Neural crest cell (in vitro differentiated cells): ENCODE measurements around the gene OMA1. TPM values are rescaled to one million over a fixed set of nuclear protein-coding genes. Genes with fewer than 3 reads are reported as not detected.
A peak's percentile ranks its signal among the peaks of the same experiment; 100 is the strongest.

Experiments used
- DNase-seq: peaks from one replicate; pipeline ENCODE4 v3.0.0; 2021; ENCODE audit warnings: low read depth, mixed read lengths, low spot score
- H3K27ac Mint-ChIP-seq: one replicate; pipeline ENCODE4 v1.8.0; 2021; ENCODE audit warnings: mild to moderate bottlenecking, mixed read lengths; ENCODE audit not compliant: unreplicated experiment
- H3K27me3 Mint-ChIP-seq: 2 replicates; pipeline ENCODE4 v1.8.0; 2021; ENCODE audit warnings: low read depth, mild to moderate bottlenecking, mixed read lengths
- H3K36me3 Mint-ChIP-seq: 2 replicates; pipeline ENCODE4 v1.8.0; 2021; ENCODE audit warnings: low read depth, mild to moderate bottlenecking, mixed read lengths
- H3K4me1 Mint-ChIP-seq: 2 replicates; pipeline ENCODE4 v1.8.0; 2021; ENCODE audit warnings: mixed read lengths
- H3K4me3 Mint-ChIP-seq: one replicate; pipeline ENCODE4 v1.8.0; 2021; ENCODE audit warnings: mild to moderate bottlenecking, mixed read lengths
- H3K9me3 Mint-ChIP-seq: 2 replicates; pipeline ENCODE4 v1.8.0; 2021; ENCODE audit warnings: mixed read lengths
- CTCF ChIP-seq: fragments of 200-600 bp; sonication (generic); conservative IDR thresholded peaks from 2 replicates; pipeline ENCODE4 v1.5.0; 2021; ENCODE audit warnings: antibody characterized with exemption, mild to moderate bottlenecking
- total RNA-seq: library from RNA; stranded (reverse); gene quantifications from 2 replicates; pipeline ENCODE4 v1.2.1, GENCODE V29; 2021

OMA1 gene
- total RNA-seq, 1 donor from 2014 or later = 8.1 TPM

DNA sequence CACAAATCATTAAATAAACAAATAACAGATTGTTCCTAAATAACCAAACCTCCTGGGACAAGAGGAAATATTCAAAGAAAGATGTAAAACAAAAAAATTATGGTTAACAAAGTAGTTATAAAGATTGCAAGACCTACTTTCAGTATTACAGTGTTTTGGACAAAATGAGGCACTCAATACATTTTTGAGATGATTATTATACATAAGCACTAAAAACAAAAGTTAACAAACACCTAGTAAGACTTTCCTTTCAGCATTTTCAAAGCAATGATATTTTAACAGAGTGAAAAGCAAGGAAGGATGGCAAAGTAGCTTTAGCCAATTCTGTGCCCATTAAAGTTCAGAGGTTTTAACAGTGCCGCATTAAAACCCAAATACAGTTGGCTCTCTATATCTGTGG, 17.2 kb downstream of the OMA1 start:
- TF ChIP-seq CTCF = no peak
- Mint-ChIP-seq H3K9me3 (no peaks in the 10 kb centered on the region), H3K27me3 (no peaks in the 10 kb centered on the region)

DNA sequence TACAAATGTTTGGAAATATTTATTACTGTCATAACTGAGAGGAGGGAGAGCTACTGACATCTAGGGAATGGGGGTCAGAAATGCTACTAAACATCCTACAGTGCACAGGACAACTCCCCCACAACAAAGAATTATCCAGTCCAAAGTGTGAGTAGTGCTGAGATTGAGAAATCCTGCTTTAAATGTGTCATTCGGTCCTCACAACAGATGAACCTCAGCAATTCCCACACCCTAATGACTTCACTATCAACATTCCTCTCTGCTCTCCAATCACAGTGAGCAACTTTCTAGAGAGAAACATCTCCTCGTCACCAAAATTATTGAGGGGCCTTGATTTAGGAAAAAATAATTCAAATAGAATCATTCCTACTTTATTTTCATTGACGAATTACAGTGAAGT, 18.0 kb downstream of the OMA1 start:
- no peak overlapping the region for H3K4me3 Mint-ChIP-seq
- H3K9me3 Mint-ChIP-seq = no peaks in the 10 kb centered on the region
- DNase-seq = no peak
- H3K4me1 Mint-ChIP-seq = no peaks in the 10 kb centered on the region
- no peak for TF ChIP-seq CTCF
- no peaks in the 10 kb centered on the region for H3K27me3 Mint-ChIP-seq
- H3K27ac Mint-ChIP-seq = no peak overlapping the region
- H3K36me3 Mint-ChIP-seq = no peaks in the 10 kb centered on the region

More for the DNA sequence above, 17.2 kb downstream of the OMA1 start:
- Mint-ChIP-seq H3K27ac (no peak overlapping the region), H3K4me3 (no peak overlapping the region), H3K4me1 (no peaks in the 10 kb centered on the region), H3K36me3 (no peaks in the 10 kb centered on the region)
- DNase-seq = no peak

- no peak for DNase-seq
- no peak overlapping the region for H3K27ac Mint-ChIP-seq
- H3K4me3 Mint-ChIP-seq = no peak overlapping the region
- TF ChIP-seq CTCF = no peak
- H3K27me3 Mint-ChIP-seq = no peaks in the 10 kb centered on the region
- no peaks in the 10 kb centered on the region for H3K9me3 Mint-ChIP-seq
- H3K36me3 Mint-ChIP-seq = no peaks in the 10 kb centered on the region
- H3K4me1 Mint-ChIP-seq = no peaks in the 10 kb centered on the region
Observed at GRCh38 chr1:58524353-58524945, 22.1 kb downstream of the OMA1 start.

DNA sequence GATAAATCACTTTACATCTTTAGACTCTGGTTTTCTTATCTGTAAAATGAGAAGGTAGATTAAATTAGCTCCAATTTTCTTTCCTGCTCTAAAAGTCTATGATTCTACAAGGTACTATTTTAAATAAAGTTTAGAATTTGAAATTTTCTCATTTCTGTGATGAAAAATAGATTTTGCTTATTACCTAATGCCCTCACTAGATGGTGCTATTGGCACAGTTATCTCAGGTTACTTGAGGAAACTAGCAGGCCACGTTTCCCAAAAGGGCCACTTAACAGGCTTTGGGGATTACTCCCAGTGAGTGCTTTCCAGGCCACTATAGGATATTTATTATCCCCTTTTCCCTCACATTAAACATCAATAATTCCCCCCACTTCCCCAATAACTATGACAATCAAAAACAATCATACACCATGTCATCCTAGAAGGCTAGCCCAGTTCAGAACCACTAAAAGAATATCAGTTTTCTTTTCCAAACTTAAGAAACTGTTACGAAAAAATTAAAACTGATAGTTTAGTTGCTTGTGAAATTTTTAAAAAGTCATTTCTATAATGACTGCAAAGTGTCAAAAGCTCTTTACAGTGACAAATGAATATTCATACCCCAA, 30.6 kb downstream of the OMA1 start:
- peak; percentile 93 for TF ChIP-seq CTCF
- H3K36me3 Mint-ChIP-seq = peaks cover 6% of the 10 kb centered on the region
- peak; percentile 14 for DNase-seq
- no peaks in the 10 kb centered on the region for H3K27me3 Mint-ChIP-seq
- no peak overlapping the region for H3K4me3 Mint-ChIP-seq
- peaks cover 5% of the 10 kb centered on the region for H3K4me1 Mint-ChIP-seq
- H3K27ac Mint-ChIP-seq = peak overlapping the region; percentile 10
- H3K9me3 Mint-ChIP-seq = peaks cover 5% of the 10 kb centered on the region

- no peak overlapping the region for H3K27ac Mint-ChIP-seq
- H3K4me1 Mint-ChIP-seq = peaks cover 5% of the 10 kb centered on the region
- DNase-seq = no peak
- TF ChIP-seq CTCF = no peak
- H3K9me3 Mint-ChIP-seq = peaks cover 5% of the 10 kb centered on the region
- no peaks in the 10 kb centered on the region for H3K27me3 Mint-ChIP-seq
- H3K36me3 Mint-ChIP-seq = peaks cover 15% of the 10 kb centered on the region
- no peak overlapping the region for H3K4me3 Mint-ChIP-seq
Observed at GRCh38 chr1:58513956-58514355, 32.6 kb downstream of the OMA1 start.
